Putamen (tissue), 1 donor: Measurements from ENCODE around the gene RINT1.

Experiments used
- DNase-seq: peaks from one replicate; pipeline ENCODE4 v3.0.0-alpha.2; 2016; ENCODE audit warnings: low spot score

RINT1 gene

GRCh38 chr7:105599551-105599950, 67.5 kb downstream of the RINT1 start:
- DNase-seq = no peak

- DNase-seq = no peak
Measured at GRCh38 chr7:105600720-105601550, 68.9 kb downstream of the RINT1 start.

GRCh38 chr7:105602325-105603305, 70.6 kb downstream of the RINT1 start:
- no peak for DNase-seq

GRCh38 chr7:105610165-105610930, 78.3 kb downstream of the RINT1 start:
- no peak for DNase-seq

GRCh38 chr7:105611856-105612775, 80.1 kb downstream of the RINT1 start:
- no peak for DNase-seq

GRCh38 chr7:105612806-105613205, 80.8 kb downstream of the RINT1 start:
- no peak for DNase-seq

GRCh38 chr7:105613611-105614330, 81.8 kb downstream of the RINT1 start:
- DNase-seq = no peak

- DNase-seq = no peak
Measured at GRCh38 chr7:105614341-105614840, 82.4 kb downstream of the RINT1 start.
